SK-N-SH (cell line): ENCODE measurements around the gene PPP2R5C. TPM values are rescaled to one million over a fixed set of nuclear protein-coding genes. Genes with fewer than 3 reads are reported as not detected.

Experiments used
- CTCF ChIA-PET: fragments of 300-600, 350-600 bp; formaldehyde crosslinking; extraction: SDS; loops from one replicate; lab custom pipeline; 2021; lab: Yijun Ruan, JAX
- POLR2A ChIA-PET: fragments of 350-600 bp; sonication (Branson Sonifier 250); formaldehyde crosslinking; extraction: SDS; loops from one replicate; lab custom pipeline; 2020; ENCODE audit warnings: antibody characterized with exemption, inconsistent platforms; lab: Yijun Ruan, JAX
- DNase-seq: peaks from one replicate; pipeline ENCODE4 v3.0.0; 2012
- H2AFZ ChIP-seq: fragments of 200-600 bp; sonication (generic); 2 replicates; pipeline ENCODE4 v1.8.1; 2016; ENCODE audit warnings: antibody characterized with exemption, mild to moderate bottlenecking, low read depth
- H3F3A ChIP-seq: fragments of 200-600 bp; sonication (generic); replicated peaks from 2 replicates; pipeline ENCODE3; 2016; ENCODE audit warnings: antibody characterized with exemption, mild to moderate bottlenecking; ENCODE audit not compliant: insufficient read depth
- H3K27ac ChIP-seq, 2 experiments: fragments of 200-500 bp in 1 of 2; fragments of 200-600 bp in 1 of 2; sonication (Bioruptor generic) in 1 of 2; sonication (generic), shearing (Covaris generic) in 1 of 2; 2 replicates each; pipeline versions ENCODE4 v1.5.1 to v1.6.1; 2014 to 2016; ENCODE audit warnings: low read depth in 2 of 2, inconsistent platforms in 1 of 2, low read length in 1 of 2, mild to moderate bottlenecking in 1 of 2, mixed read lengths in 1 of 2
- H3K27me3 ChIP-seq: fragments of 200-600 bp; sonication (generic), shearing (Covaris generic); 2 replicates; pipeline ENCODE4 v1.6.1; 2016; ENCODE audit warnings: mixed run types; ENCODE audit not compliant: insufficient read depth
- H3K36me3 ChIP-seq, 2 experiments: fragments of 200-500 bp in 1 of 2; fragments of 200-600 bp in 1 of 2; sonication (Bioruptor generic) in 1 of 2; sonication (generic) in 1 of 2; replicated peaks in 1 of 2; 2 replicates each; pipeline versions ENCODE3 to v1.5.1; 2014 to 2016; ENCODE audit warnings: low read length in 1 of 2, mild to moderate bottlenecking in 1 of 2; ENCODE audit not compliant: insufficient read depth in 2 of 2, control insufficient read depth in 1 of 2
- H3K4me1 ChIP-seq, 2 experiments: fragments of 200-500 bp in 1 of 2; fragments of 200-600 bp in 1 of 2; sonication (Bioruptor generic) in 1 of 2; sonication (generic), shearing (Covaris generic) in 1 of 2; 2 replicates each; pipeline versions ENCODE4 v1.5.1 to v1.6.1; 2014 to 2016; ENCODE audit warnings: low read depth in 1 of 2, low read length in 1 of 2, mixed run types in 1 of 2; ENCODE audit not compliant: insufficient read depth in 2 of 2, control insufficient read depth in 1 of 2
- H3K4me2 ChIP-seq: fragments of 200-600 bp; sonication (generic), shearing (Covaris generic); 2 replicates; pipeline ENCODE4 v1.6.1; 2017; ENCODE audit warnings: mixed run types
- H3K4me3 ChIP-seq, 2 experiments: fragments of 200-500 bp in 1 of 2; fragments of 200-600 bp in 1 of 2; sonication (Bioruptor generic) in 1 of 2; sonication (generic), shearing (Covaris generic) in 1 of 2; 2 replicates each; pipeline versions ENCODE4 v1.5.1 to v1.8.1; 2014 to 2016; ENCODE audit warnings: low read depth in 2 of 2, inconsistent platforms in 1 of 2, low read length in 1 of 2, mild to moderate bottlenecking in 1 of 2, mixed read lengths in 1 of 2, moderate library complexity in 1 of 2
- H3K79me2 ChIP-seq: fragments of 200-600 bp; sonication (generic); 2 replicates; pipeline ENCODE4 v1.8.1; 2017; ENCODE audit warnings: mild to moderate bottlenecking; ENCODE audit not compliant: insufficient read depth
- H3K9ac ChIP-seq: fragments of 200-600 bp; sonication (generic); 2 replicates; pipeline ENCODE4 v1.6.1; 2017; ENCODE audit warnings: mixed run types
- H3K9me2 ChIP-seq: fragments of 200-600 bp; sonication (generic); 2 replicates; pipeline ENCODE4 v1.6.1; 2017; ENCODE audit warnings: mixed run types
- H3K9me3 ChIP-seq: fragments of 200-600 bp; sonication (generic); 2 replicates; pipeline ENCODE4 v1.6.1; 2017; ENCODE audit warnings: mixed run types, mild to moderate bottlenecking, moderate library complexity
- H4K20me1 ChIP-seq: fragments of 200-600 bp; sonication (generic); 2 replicates; pipeline ENCODE4 v1.6.1; 2017; ENCODE audit warnings: mild to moderate bottlenecking, mixed run types; ENCODE audit not compliant: insufficient read depth
- CTCF ChIP-seq: fragments of 200-600 bp; sonication (generic); IDR thresholded peaks from 2 replicates; pipeline ENCODE4 v1.6.1; 2017; ENCODE audit warnings: antibody characterized with exemption, mild to moderate bottlenecking, moderate library complexity
- EP300 ChIP-seq, 2 experiments: IDR thresholded peaks; 2 replicates each; pipeline versions ENCODE4 v1.4.0 to v1.6.1; 2012; ENCODE audit warnings: borderline replicate concordance in 1 of 2, low read depth in 1 of 2, low read length in 1 of 2
- EZH2phosphoT487 ChIP-seq: fragments of 200-600 bp; sonication (generic); IDR thresholded peaks from 2 replicates; pipeline ENCODE4 v1.6.1; 2017; ENCODE audit warnings: low read depth, mixed run types, mild to moderate bottlenecking, antibody characterized with exemption, moderate library complexity, borderline replicate concordance
- GATA2 ChIP-seq: sonication (generic); formaldehyde crosslinking; IDR thresholded peaks from 2 replicates; pipeline ENCODE4 v1.5.0; 2020; ENCODE audit warnings: mild to moderate bottlenecking, missing genetic modification reagents
- JUND ChIP-seq: IDR thresholded peaks from 2 replicates; pipeline ENCODE4 v1.4.0; 2012
- MAX ChIP-seq: IDR thresholded peaks from 2 replicates; pipeline ENCODE4 v1.4.0; 2012; ENCODE audit warnings: low read depth
- NFIC ChIP-seq: IDR thresholded peaks from 2 replicates; pipeline ENCODE4 v1.4.0; 2012; ENCODE audit warnings: borderline replicate concordance
- RAD21 ChIP-seq: IDR thresholded peaks from 2 replicates; pipeline ENCODE4 v1.6.1; 2012; ENCODE audit warnings: mild to moderate bottlenecking, low read length
- RXRA ChIP-seq: IDR thresholded peaks from 2 replicates; pipeline ENCODE4 v1.4.0; 2012; ENCODE audit warnings: low read depth, mild to moderate bottlenecking, borderline replicate concordance
- SIN3A ChIP-seq: IDR thresholded peaks from 2 replicates; pipeline ENCODE4 v1.6.1; 2012; ENCODE audit warnings: low read depth, mild to moderate bottlenecking, low read length, moderate library complexity, borderline replicate concordance
- USF1 ChIP-seq: IDR thresholded peaks from 2 replicates; pipeline ENCODE4 v1.4.0; 2012; ENCODE audit warnings: low read depth, borderline replicate concordance
- USF2 ChIP-seq: fragments of 150-350 bp; IDR thresholded peaks from 2 replicates; pipeline ENCODE4 v1.6.1; 2017; ENCODE audit warnings: antibody characterized with exemption, low read length, low read depth, borderline replicate concordance
- YY1 ChIP-seq: IDR thresholded peaks from 2 replicates; pipeline ENCODE4 v1.4.0; 2012; ENCODE audit warnings: low read depth, mild to moderate bottlenecking
- ZBTB33 ChIP-seq: IDR thresholded peaks from 2 replicates; pipeline ENCODE4 v1.4.0; 2012; ENCODE audit warnings: low read depth, borderline replicate concordance
- WGBS: methylation state at CpG from one replicate; pipeline ENCODE4 v1.1.6; 2017; ENCODE audit warnings: low lambda C conversion rate; 5-methylcytosine and 5-hydroxymethylcytosine counted together
- polyA plus RNA-seq, 3 experiments: library from polyadenylated mRNA; depleted of rRNA; stranded (reverse); fragments of >200 nt; gene quantifications; 2 replicates each; pipeline ENCODE4 v1.2.3, GENCODE V29; 2012

PPP2R5C gene
- polyA plus RNA-seq, 1 of the 3 experiments (the other 2 are of a cell fraction): 43.7 TPM

- Histone ChIP-seq H3K4me2 (no peak overlapping the region), H3F3A (peaks cover 4% of the 10 kb centered on the region), H3K36me3 (peaks cover 0 to 7% of the 10 kb centered on the region in 2 experiments), H3K9ac (no peak overlapping the region), H2AFZ (no peak overlapping the region), H3K9me2 (no peaks in the 10 kb centered on the region), H3K4me1 (peaks cover 0 to 29% of the 10 kb centered on the region in 2 experiments; a peak in 1 of 4 replicates), H3K27ac (no peak overlapping the region), H3K27me3 (no peaks in the 10 kb centered on the region), H3K9me3 (no peaks in the 10 kb centered on the region), H4K20me1 (peaks cover 6% of the 10 kb centered on the region; the same call in 1 of the 2 replicates), H3K4me3 (no peak overlapping the region), H3K79me2 (no peaks in the 10 kb centered on the region; the same call in 1 of the 2 replicates)
- TF ChIP-seq SIN3A: no peak
- TF ChIP-seq CTCF: no peak
- TF ChIP-seq NFIC: no peak
- TF ChIP-seq YY1: no peak
- TF ChIP-seq JUND: no peak
- TF ChIP-seq USF1: no peak
- no peak for TF ChIP-seq RAD21
- no peak for TF ChIP-seq RXRA
- TF ChIP-seq MAX: no peak
- no peak for TF ChIP-seq USF2
- no peak for TF ChIP-seq GATA2 (CRISPR knock-in tag)
- TF ChIP-seq EZH2phosphoT487: no peak
- TF ChIP-seq ZBTB33: no peak
- no peak for TF ChIP-seq EP300 (IDR thresholded peaks at IDR 0.05; ENCODE audit: borderline replicate concordance in 1 of 2, low read depth in 1 of 2, low read length in 1 of 2)
- POLR2A ChIA-PET: no interaction called here
- DNase-seq: no peak
- 93% methylated on average over 2 of the region's 2 CpGs for WGBS
- CTCF ChIA-PET: interaction anchor here (0.9 to 5.5 kb wide), 3 partner anchors 12 to 117 kb away, joined by 3 to 45 read pairs (median 3); partner anchors contain the start of gene PPP2R5C
Observed at GRCh38 chr14:101773378-101773777, 11.9 kb downstream of the PPP2R5C start.
